Chondrocyte (in vitro differentiated cells): ENCODE results near the gene MRPS15. TPM values are rescaled to one million over a fixed set of nuclear protein-coding genes. Genes with fewer than 3 reads are reported as not detected.
"Not testable (repeated sequence)": the region's sequence is repeated elsewhere in the genome, so short reads cannot be mapped to it uniquely, and the experiment has no call there.

Experiments used
- DNase-seq: peaks from one replicate; pipeline ENCODE4 v3.0.0; 2021; ENCODE audit warnings: mixed read lengths, low spot score
- H3K27ac Mint-ChIP-seq: one replicate; pipeline ENCODE4 v1.8.0; 2021; ENCODE audit warnings: mild to moderate bottlenecking, moderate library complexity, mixed read lengths; ENCODE audit not compliant: unreplicated experiment
- H3K27me3 Mint-ChIP-seq: 2 replicates; pipeline ENCODE4 v1.8.0; 2021; ENCODE audit warnings: low read depth, mixed read lengths
- H3K36me3 Mint-ChIP-seq: 2 replicates; pipeline ENCODE4 v1.8.0; 2021; ENCODE audit warnings: low read depth, mixed read lengths
- H3K4me1 Mint-ChIP-seq: 2 replicates; pipeline ENCODE4 v1.8.0; 2021; ENCODE audit warnings: low read depth, mild to moderate bottlenecking, mixed read lengths
- H3K4me3 Mint-ChIP-seq: one replicate; pipeline ENCODE4 v1.8.0; 2021; ENCODE audit warnings: mild to moderate bottlenecking, moderate library complexity, mixed read lengths; ENCODE audit not compliant: unreplicated experiment
- H3K9me3 Mint-ChIP-seq: 2 replicates; pipeline ENCODE4 v1.8.0; 2021; ENCODE audit warnings: low read depth, mixed read lengths
- total RNA-seq: library from RNA; stranded (reverse); gene quantifications from 3 replicates; pipeline ENCODE4 v1.2.1, GENCODE V29; 2021
- TF ChIP-seq, protein P1 (sequence below): fragments of 200-600 bp; sonication (generic); IDR thresholded peaks from 2 replicates; pipeline ENCODE4 v1.5.0; 2021; ENCODE audit warnings: antibody characterized with exemption, mild to moderate bottlenecking, moderate library complexity

Gene MRPS15
- total RNA-seq, 1 donor from 2014 or later: 51.3 TPM

DNA sequence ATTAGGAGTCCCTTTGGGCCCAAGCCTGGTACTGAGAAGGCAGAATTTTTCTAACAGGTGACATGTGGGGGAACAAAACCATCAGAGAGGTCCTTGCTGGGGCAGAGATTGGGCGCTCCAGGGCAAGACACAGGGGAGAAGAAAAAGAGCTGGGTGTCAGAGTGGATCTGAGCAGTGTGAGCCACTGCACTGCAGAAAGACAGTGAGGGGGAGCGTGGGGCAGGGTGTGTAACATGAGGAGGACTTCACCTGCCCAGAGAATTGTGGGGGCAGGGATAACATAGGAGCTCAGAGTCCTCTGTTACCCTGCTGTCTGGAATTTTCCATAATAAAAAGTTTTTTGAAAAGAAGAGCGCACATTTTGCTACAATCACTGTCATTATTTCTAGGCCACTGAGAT, 44.1 kb upstream of the MRPS15 start:
- no peaks in the 10 kb centered on the region for H3K4me1 Mint-ChIP-seq
- no peak overlapping the region for H3K27ac Mint-ChIP-seq
- H3K36me3 Mint-ChIP-seq: peaks cover 1% of the 10 kb centered on the region
- DNase-seq: no peak
- H3K9me3 Mint-ChIP-seq: no peaks in the 10 kb centered on the region
- peaks cover 41% of the 10 kb centered on the region for H3K27me3 Mint-ChIP-seq
- TF ChIP-seq, protein P1, sequence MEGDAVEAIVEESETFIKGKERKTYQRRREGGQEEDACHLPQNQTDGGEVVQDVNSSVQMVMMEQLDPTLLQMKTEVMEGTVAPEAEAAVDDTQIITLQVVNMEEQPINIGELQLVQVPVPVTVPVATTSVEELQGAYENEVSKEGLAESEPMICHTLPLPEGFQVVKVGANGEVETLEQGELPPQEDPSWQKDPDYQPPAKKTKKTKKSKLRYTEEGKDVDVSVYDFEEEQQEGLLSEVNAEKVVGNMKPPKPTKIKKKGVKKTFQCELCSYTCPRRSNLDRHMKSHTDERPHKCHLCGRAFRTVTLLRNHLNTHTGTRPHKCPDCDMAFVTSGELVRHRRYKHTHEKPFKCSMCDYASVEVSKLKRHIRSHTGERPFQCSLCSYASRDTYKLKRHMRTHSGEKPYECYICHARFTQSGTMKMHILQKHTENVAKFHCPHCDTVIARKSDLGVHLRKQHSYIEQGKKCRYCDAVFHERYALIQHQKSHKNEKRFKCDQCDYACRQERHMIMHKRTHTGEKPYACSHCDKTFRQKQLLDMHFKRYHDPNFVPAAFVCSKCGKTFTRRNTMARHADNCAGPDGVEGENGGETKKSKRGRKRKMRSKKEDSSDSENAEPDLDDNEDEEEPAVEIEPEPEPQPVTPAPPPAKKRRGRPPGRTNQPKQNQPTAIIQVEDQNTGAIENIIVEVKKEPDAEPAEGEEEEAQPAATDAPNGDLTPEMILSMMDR: no peak
- H3K4me3 Mint-ChIP-seq: no peak overlapping the region

- H3K27me3 Mint-ChIP-seq: peaks cover 48% of the 10 kb centered on the region
- no peaks in the 10 kb centered on the region for H3K4me1 Mint-ChIP-seq
- peaks cover 1% of the 10 kb centered on the region for H3K36me3 Mint-ChIP-seq
- no peak overlapping the region for H3K4me3 Mint-ChIP-seq
- no peak for DNase-seq
- H3K27ac Mint-ChIP-seq: no peak overlapping the region
- TF ChIP-seq, protein P1: no peak
- no peaks in the 10 kb centered on the region for H3K9me3 Mint-ChIP-seq
These were observed 42.2 kb upstream of the MRPS15 start for GRCh38 chr1:36506276-36506920.

DNA sequence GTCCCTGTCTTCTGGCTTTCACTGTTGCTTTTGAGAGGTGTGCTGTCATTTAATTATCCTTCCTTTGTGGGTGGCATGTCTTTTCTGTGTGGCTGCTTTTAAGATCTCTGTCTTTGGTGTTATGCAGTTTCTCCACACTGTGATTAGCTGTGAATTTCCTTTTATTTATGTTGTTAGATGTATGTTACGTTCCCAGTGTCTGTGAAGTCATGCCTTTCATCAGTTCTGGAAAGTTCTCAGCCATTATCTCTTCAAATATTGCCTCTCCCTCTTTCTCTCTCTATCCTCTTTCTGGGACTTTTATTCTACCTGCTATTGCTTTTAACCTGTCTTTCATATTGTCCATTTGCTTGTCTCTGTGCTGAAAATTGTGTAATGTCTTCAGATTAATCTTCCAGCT, 39.5 kb upstream of the MRPS15 start:
- TF ChIP-seq, protein P1: no peak
- Mint-ChIP-seq H3K4me1 (no peaks in the 10 kb centered on the region), H3K27me3 (peaks cover 48% of the 10 kb centered on the region), H3K9me3 (no peaks in the 10 kb centered on the region), H3K36me3 (peaks cover 1% of the 10 kb centered on the region), H3K27ac (no peak overlapping the region), H3K4me3 (no peak overlapping the region)
- DNase-seq: no peak

GRCh38 chr1:36503159-36503558, 39.0 kb upstream of the MRPS15 start:
- DNase-seq: no peak
- Mint-ChIP-seq H3K36me3 (peaks cover 1% of the 10 kb centered on the region), H3K4me1 (no peaks in the 10 kb centered on the region), H3K27ac (no peak overlapping the region), H3K9me3 (no peaks in the 10 kb centered on the region), H3K27me3 (peaks cover 47% of the 10 kb centered on the region), H3K4me3 (no peak overlapping the region)
- TF ChIP-seq, protein P1: no peak

DNA sequence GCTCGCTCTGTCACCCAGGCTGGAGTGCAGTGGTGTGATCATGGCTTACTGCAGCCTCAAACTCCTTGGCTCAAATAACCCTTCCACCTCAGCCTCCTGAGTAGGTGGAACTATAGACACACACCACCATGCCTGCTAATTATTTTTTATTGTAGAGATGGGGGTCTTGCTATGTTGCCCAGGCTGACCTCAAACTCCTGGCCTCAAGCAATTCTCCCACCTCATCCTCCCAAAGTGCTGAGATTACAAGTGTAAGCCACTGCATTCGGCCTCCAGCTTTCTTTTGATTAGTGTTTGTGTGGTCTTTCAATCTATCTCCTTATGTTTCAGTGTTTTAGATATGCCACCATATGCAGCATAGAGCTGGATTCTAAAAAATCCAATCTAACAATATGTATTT, 38.4 kb upstream of the MRPS15 start:
- TF ChIP-seq, protein P1: no peak
- Mint-ChIP-seq H3K27ac (no peak overlapping the region), H3K9me3 (no peaks in the 10 kb centered on the region), H3K4me3 (no peak overlapping the region), H3K4me1 (no peaks in the 10 kb centered on the region), H3K36me3 (peaks cover 1% of the 10 kb centered on the region), H3K27me3 (peaks cover 48% of the 10 kb centered on the region)
- DNase-seq: no peak

- H3K9me3 Mint-ChIP-seq, H3K4me3 Mint-ChIP-seq, H3K27ac Mint-ChIP-seq, H3K4me1 Mint-ChIP-seq, H3K36me3 Mint-ChIP-seq, DNase-seq: not testable (repeated sequence)
- H3K27me3 Mint-ChIP-seq: peaks cover 48% of the 10 kb centered on the region
These were observed 37.7 kb upstream of the MRPS15 start for GRCh38 chr1:36501911-36502310.
